Neural crest cell (in vitro differentiated cells): ENCODE data around the gene MYRF. TPM values are rescaled to one million over a fixed set of nuclear protein-coding genes. Genes with fewer than 3 reads are reported as not detected.

Experiments used
- DNase-seq: peaks from one replicate; pipeline ENCODE4 v3.0.0; 2021; ENCODE audit warnings: low read depth, mixed read lengths, low spot score
- H3K27ac Mint-ChIP-seq: one replicate; pipeline ENCODE4 v1.8.0; 2021; ENCODE audit warnings: mild to moderate bottlenecking, mixed read lengths; ENCODE audit not compliant: unreplicated experiment
- H3K27me3 Mint-ChIP-seq: 2 replicates; pipeline ENCODE4 v1.8.0; 2021; ENCODE audit warnings: low read depth, mild to moderate bottlenecking, mixed read lengths
- H3K36me3 Mint-ChIP-seq: 2 replicates; pipeline ENCODE4 v1.8.0; 2021; ENCODE audit warnings: low read depth, mild to moderate bottlenecking, mixed read lengths
- H3K4me1 Mint-ChIP-seq: 2 replicates; pipeline ENCODE4 v1.8.0; 2021; ENCODE audit warnings: mixed read lengths
- H3K4me3 Mint-ChIP-seq: one replicate; pipeline ENCODE4 v1.8.0; 2021; ENCODE audit warnings: mild to moderate bottlenecking, mixed read lengths
- H3K9me3 Mint-ChIP-seq: 2 replicates; pipeline ENCODE4 v1.8.0; 2021; ENCODE audit warnings: mixed read lengths
- CTCF ChIP-seq: fragments of 200-600 bp; sonication (generic); conservative IDR thresholded peaks from 2 replicates; pipeline ENCODE4 v1.5.0; 2021; ENCODE audit warnings: antibody characterized with exemption, mild to moderate bottlenecking
- total RNA-seq: library from RNA; stranded (reverse); gene quantifications from 2 replicates; pipeline ENCODE4 v1.2.1, GENCODE V29; 2021

The MYRF gene
- total RNA-seq, 1 donor from 2014 or later: 3.5 TPM

DNA sequence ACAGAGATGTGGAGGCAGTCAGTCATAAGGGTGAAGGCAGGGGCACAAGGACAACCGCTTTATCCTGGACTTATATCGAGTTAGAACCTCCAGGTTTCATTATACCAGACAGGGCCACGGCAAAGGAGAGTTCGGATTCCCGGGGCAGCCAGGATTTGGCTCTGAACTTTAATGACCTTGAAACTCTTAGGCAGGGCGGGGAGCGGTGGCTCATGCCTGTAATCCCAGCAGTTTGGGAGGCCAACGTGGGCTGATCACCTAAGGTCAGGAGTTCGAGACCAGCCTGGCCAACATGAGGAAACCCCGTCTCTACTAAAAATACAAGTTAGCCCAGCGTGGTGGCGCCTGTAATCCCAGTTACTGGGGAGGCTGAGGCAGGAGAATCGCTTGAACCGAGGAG lies 1.1 kb upstream of the MYRF start:
- Mint-ChIP-seq H3K27ac (no peak overlapping the region), H3K27me3 (peaks cover 57% of the 10 kb centered on the region), H3K36me3 (no peaks in the 10 kb centered on the region), H3K9me3 (no peaks in the 10 kb centered on the region), H3K4me3 (no peak overlapping the region), H3K4me1 (peaks cover 27% of the 10 kb centered on the region)
- no peak for DNase-seq
- TF ChIP-seq CTCF: no peak

- Mint-ChIP-seq H3K36me3 (no peaks in the 10 kb centered on the region), H3K4me3 (peak overlapping the region; percentile 78), H3K27me3 (peaks cover 59% of the 10 kb centered on the region), H3K4me1 (peaks cover 27% of the 10 kb centered on the region), H3K9me3 (no peaks in the 10 kb centered on the region), H3K27ac (no peak overlapping the region)
- no peak for DNase-seq
- TF ChIP-seq CTCF: no peak
Observed at GRCh38 chr11:61752925-61753521, 587 bp downstream of the MYRF start.

GRCh38 chr11:61753672-61754071 lies 1.2 kb downstream of the MYRF start:
- Mint-ChIP-seq H3K27ac (no peak overlapping the region), H3K4me1 (peaks cover 26% of the 10 kb centered on the region), H3K4me3 (peak overlapping the region; percentile 78), H3K27me3 (peaks cover 60% of the 10 kb centered on the region), H3K9me3 (no peaks in the 10 kb centered on the region), H3K36me3 (no peaks in the 10 kb centered on the region)
- DNase-seq: no peak
- TF ChIP-seq CTCF: no peak

DNA sequence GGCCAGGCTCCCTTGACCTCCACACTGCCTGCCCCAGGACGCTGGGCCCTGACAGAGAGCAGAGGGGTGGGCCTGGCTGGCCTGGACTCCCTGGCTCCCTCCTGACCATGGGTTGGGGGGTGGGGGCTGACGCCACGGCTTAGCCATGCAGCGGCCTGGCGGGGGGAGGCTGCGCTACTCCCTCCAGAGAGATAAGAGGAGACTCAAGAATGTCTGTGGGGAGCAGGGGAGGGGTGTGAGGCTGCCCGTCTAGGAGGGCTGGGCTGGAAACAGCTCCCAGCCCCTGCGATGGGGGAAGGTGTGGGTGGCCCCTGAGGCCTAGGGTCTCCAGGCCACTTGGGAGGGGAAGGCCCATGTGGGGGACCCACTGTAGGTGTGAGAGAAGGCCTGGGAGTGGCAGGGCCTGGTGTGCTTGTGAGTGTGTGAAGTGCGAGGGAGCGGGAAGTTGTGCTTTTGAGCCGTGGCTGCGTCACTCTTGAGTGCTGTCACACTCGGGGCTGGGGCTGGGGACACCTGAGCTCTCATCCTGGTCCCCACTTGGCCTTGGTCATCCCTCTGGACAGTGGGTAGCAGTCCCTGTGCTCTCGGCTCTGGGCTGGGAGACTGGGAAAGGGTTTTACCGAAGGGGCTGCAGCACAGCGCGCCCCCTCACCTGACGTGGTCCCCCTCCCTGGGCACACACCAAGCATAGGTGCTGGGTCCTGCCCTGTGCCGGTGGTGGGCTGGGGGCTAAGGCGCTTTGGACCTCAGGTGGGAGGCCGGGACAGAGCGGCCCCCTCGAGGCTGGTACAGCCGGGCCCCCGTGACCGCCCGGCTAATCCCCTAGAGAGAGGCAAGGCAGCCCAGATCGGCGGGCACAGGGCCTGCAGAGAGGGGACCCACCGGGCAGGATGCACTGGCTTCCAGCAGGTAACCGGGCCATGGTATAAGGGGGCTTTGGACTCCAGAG lies 2.4 kb downstream of the MYRF start:
- H3K4me1 Mint-ChIP-seq: peaks cover 14% of the 10 kb centered on the region
- H3K9me3 Mint-ChIP-seq: no peaks in the 10 kb centered on the region
- H3K36me3 Mint-ChIP-seq: no peaks in the 10 kb centered on the region
- no peak for DNase-seq
- H3K27ac Mint-ChIP-seq: no peak overlapping the region
- H3K27me3 Mint-ChIP-seq: peaks cover 62% of the 10 kb centered on the region
- no peak for TF ChIP-seq CTCF
- H3K4me3 Mint-ChIP-seq: no peak overlapping the region

DNA sequence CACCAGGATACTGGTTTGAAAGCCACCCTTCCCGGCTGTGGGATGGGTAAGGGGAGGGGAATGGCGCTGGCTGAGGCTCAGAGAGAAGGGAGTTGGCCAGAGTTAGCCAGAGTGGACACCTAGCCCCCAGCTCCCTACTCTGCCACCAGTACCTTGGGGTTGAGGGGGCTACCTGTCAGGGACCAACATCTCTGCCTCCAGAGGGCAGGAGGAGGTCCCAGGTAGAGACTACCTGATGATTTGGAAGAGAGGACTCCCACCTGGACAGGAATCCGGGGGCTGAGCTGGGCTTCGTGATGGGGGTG lies 3.7 kb downstream of the MYRF start:
- Mint-ChIP-seq H3K4me3 (no peak overlapping the region), H3K4me1 (peaks cover 11% of the 10 kb centered on the region), H3K36me3 (no peaks in the 10 kb centered on the region), H3K27ac (no peak overlapping the region), H3K9me3 (no peaks in the 10 kb centered on the region), H3K27me3 (peaks cover 53% of the 10 kb centered on the region)
- TF ChIP-seq CTCF: no peak
- DNase-seq: no peak
